ENCODE measurements around the gene MAP3K8.
"Not testable (repeated sequence)": the region's sequence is repeated elsewhere in the genome, so short reads cannot be mapped to it uniquely, and the experiment has no call there.

MAP3K8 gene

DNA sequence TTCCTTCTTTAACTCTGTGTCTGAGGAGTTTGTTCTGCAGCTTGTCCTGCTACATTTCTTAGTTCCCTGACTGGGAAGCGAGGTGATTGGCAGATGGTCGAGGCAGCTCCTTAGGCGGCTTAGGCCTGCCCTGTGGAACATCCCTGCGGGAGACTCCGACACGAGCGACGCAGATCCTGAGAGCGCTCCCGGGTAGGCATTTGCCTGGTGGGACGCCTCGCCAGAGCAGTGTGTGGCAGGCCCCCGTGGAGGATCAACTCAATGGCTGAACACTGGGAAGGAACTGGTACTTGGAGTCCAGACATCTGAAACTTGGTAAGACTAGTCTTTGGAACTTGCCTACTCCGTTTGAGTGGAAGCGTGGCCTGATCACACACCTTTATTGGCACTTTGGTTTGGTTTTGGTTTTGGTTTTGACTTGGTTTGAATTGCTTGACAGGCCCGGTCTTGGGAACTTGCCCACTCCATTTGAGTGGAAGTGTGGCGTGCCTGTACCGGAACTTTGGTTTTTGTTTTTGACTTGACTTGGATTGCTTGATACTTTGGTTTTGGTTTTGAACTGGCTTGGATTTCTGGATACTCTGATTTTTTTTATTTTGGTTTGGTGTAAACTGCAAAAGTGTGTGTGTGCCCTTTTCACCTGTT is 42.6 kb downstream of the MAP3K8 start:
- no peak overlapping the region for H3K4me3 ChIP-seq (ENCODE audit: low read depth, low read length)
- no peaks in the 10 kb centered on the region for H3K4me1 ChIP-seq (ENCODE audit: control insufficient read depth, insufficient read depth, low read length)
- H3K9me3 ChIP-seq (ENCODE audit: control insufficient read depth, insufficient read depth, low read length): no peaks in the 10 kb centered on the region
- H3K36me3 ChIP-seq (ENCODE audit: control insufficient read depth, insufficient read depth, low read length): no peaks in the 10 kb centered on the region
- no peak overlapping the region for H3K9ac ChIP-seq (ENCODE audit: low read depth, low read length)
- no peaks in the 10 kb centered on the region for H3K27me3 ChIP-seq (ENCODE audit: control insufficient read depth, insufficient read depth, low read length)

DNA sequence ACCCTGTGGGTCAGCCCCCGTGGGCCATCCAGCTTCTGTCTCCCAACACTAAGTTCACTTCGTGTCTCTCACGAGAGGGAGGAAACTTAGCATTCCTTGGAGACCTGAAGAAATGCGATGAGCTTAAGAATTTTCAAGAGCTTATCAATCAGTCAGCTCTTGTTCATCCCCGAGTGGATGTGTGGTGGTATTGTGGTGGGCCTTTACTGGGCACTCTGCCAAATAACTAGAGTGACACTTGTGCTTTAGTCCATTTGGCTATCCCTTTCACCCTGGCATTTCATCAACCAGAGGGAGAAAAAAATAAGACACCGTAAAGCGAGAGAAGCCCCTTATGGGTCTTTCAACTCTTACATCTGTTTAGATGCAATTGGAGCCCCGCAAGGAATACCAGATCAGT is 45.5 kb downstream of the MAP3K8 start:
- not testable (repeated sequence) for H3K9ac ChIP-seq (ENCODE audit: low read depth, low read length); H3K27me3 ChIP-seq (ENCODE audit: control insufficient read depth, insufficient read depth, low read length); H3K4me3 ChIP-seq (ENCODE audit: low read depth, low read length); H3K36me3 ChIP-seq (ENCODE audit: control insufficient read depth, insufficient read depth, low read length); H3K4me1 ChIP-seq (ENCODE audit: control insufficient read depth, insufficient read depth, low read length); H3K9me3 ChIP-seq (ENCODE audit: control insufficient read depth, insufficient read depth, low read length)

DNA sequence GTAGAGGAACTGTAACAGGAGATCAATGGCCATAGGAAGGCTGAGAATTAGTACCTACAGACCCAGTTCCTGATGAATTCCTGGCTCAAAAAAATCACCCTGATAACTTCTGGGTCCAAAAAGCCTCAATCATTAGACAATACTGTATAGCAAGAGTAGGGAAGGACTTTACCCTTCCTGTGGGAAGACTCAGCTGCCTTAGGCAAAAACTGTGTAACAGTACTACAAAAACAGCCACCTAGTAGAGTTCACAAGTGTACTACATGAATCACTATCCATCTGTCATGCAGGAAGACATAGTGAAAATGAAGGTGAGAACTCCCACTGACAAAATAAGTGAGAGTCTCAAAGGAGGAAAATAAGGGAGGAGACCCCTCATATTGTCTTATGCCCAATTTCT is 47.6 kb downstream of the MAP3K8 start:
- Histone ChIP-seq H3K9ac (ENCODE audit: low read depth, low read length) (no peak overlapping the region), H3K27me3 (ENCODE audit: control insufficient read depth, insufficient read depth, low read length) (no peaks in the 10 kb centered on the region), H3K4me1 (ENCODE audit: control insufficient read depth, insufficient read depth, low read length) (no peaks in the 10 kb centered on the region), H3K9me3 (ENCODE audit: control insufficient read depth, insufficient read depth, low read length) (peaks cover 4% of the 10 kb centered on the region), H3K4me3 (ENCODE audit: low read depth, low read length) (no peak overlapping the region), H3K36me3 (ENCODE audit: control insufficient read depth, insufficient read depth, low read length) (no peaks in the 10 kb centered on the region)

DNA sequence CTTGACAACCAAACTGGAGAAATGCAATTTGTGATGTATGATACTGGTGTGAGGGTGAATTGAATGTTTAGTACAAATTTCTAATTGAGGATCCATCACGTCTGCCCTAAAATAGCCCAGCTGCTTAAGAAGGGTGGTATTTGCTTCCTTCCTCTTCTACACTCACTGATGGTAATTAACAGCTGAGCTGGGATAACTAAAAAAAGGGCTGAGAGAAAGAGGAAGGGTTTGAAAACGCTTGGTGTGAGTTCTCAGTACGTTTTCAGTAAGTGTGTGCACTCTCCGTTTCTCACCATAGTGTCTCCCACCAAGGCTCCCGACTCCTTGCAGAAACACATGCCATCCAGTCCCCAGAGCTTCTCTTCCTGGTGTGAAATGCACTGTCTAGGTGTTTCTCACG is 54.3 kb downstream of the MAP3K8 start:
- Histone ChIP-seq H3K9ac (ENCODE audit: low read depth, low read length) (no peak overlapping the region), H3K9me3 (ENCODE audit: control insufficient read depth, insufficient read depth, low read length) (peaks cover 3% of the 10 kb centered on the region), H3K27me3 (ENCODE audit: control insufficient read depth, insufficient read depth, low read length) (no peaks in the 10 kb centered on the region), H3K4me1 (ENCODE audit: control insufficient read depth, insufficient read depth, low read length) (no peaks in the 10 kb centered on the region), H3K4me3 (ENCODE audit: low read depth, low read length) (no peak overlapping the region), H3K36me3 (ENCODE audit: control insufficient read depth, insufficient read depth, low read length) (no peaks in the 10 kb centered on the region)

DNA sequence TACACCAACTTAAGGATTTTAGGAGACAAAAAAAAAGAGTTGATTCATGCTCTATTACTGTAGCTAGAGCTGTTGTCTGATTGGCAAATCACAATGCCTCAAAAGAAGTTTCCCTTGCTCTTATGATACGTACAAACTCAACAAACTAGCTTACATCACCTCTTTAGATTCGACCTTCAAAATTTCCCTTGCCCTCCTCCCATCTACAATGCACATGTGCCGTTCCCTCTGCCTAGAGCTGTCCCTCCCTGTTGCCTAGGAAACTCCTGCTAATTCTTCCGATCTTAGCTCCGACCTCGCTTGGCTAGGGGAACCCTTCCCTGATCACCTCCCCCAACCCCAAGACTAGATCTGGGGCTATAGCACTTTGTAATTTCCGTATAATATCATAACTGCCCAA is 55.4 kb downstream of the MAP3K8 start:
- H3K4me1 ChIP-seq (ENCODE audit: control insufficient read depth, insufficient read depth, low read length): no peaks in the 10 kb centered on the region

DNA sequence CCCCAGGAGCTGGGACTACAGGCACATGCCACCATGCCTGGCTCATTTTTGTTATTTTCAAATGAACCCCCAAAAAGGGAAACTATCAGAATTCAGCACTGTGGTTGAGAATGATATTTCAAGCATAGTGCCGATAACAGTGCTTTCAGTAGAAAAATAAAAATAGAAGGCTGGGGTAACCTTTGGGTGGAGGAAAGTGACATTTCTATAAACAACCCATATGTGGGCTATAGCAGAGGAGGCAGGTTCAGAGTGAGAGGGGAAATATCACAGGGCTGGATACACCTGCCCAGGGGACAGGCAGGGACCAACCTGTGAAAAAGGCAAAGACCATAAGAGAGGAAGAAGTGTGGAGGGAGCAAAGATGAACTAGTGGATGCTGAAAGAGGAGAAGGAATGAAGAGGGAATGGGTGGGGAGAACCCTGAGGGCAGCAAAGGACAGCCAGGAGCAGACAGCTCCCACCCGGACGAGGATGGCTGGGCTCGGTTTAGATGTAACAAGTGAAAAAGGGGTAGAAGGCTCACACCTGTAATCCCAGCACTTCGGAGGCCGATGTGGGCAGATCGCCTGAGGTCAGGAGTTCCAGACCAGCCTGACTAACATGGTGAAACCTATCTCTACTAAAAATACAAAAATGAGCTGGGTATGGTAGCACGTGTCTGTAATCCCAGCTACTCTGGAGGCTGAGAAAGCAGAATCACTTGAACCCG is 56.5 kb downstream of the MAP3K8 start:
- Histone ChIP-seq H3K9ac (ENCODE audit: low read depth, low read length) (no peak overlapping the region), H3K4me1 (ENCODE audit: control insufficient read depth, insufficient read depth, low read length) (no peaks in the 10 kb centered on the region)

More for the DNA sequence above, 55.4 kb downstream of the MAP3K8 start:
- no peaks in the 10 kb centered on the region for H3K36me3 ChIP-seq (ENCODE audit: control insufficient read depth, insufficient read depth, low read length)
- H3K27me3 ChIP-seq (ENCODE audit: control insufficient read depth, insufficient read depth, low read length): no peaks in the 10 kb centered on the region
- no peaks in the 10 kb centered on the region for H3K9me3 ChIP-seq (ENCODE audit: control insufficient read depth, insufficient read depth, low read length)
- no peak overlapping the region for H3K4me3 ChIP-seq (ENCODE audit: low read depth, low read length)
- no peak overlapping the region for H3K9ac ChIP-seq (ENCODE audit: low read depth, low read length)

DNA sequence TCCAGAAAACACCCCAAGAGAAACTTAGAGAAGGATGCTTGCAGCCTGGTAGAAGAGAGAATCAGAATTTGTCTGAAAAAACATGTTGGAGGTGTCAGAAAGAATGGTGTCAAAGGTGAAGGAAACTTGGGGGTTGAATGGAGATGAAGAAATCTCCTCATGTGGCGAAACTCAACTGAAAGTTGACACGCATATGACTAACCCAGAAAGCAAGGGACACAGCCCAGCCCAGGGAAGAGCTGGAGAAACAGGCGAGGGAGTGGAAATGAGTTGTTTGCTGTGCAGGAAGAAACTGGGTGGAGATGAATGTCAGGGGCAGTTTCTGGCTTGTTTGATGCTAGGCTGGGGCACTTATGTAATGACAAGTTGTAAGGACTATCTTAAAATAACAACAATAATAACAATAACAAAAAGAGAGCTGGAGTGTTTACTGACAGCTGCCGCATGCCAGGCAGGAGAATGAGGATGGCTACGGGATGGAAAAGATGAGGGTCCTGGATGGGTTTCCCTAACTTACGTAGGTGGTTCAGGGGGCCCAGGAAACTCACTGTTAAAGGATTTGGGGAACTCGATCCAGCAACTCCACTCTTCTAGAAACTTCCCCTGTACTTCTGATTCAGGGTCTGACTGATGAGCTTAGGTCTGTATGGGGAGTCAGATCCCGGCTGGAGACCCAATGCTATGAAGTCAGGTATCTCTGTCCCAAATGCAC is 57.4 kb downstream of the MAP3K8 start:
- no peaks in the 10 kb centered on the region for H3K4me1 ChIP-seq (ENCODE audit: control insufficient read depth, insufficient read depth, low read length)
- no peak overlapping the region for H3K4me3 ChIP-seq (ENCODE audit: low read depth, low read length)
- no peak overlapping the region for H3K9ac ChIP-seq (ENCODE audit: low read depth, low read length)

More for the DNA sequence above, 56.5 kb downstream of the MAP3K8 start:
- no peaks in the 10 kb centered on the region for H3K27me3 ChIP-seq (ENCODE audit: control insufficient read depth, insufficient read depth, low read length)
- H3K4me3 ChIP-seq (ENCODE audit: low read depth, low read length): no peak overlapping the region
- H3K36me3 ChIP-seq (ENCODE audit: control insufficient read depth, insufficient read depth, low read length): no peaks in the 10 kb centered on the region
- H3K9me3 ChIP-seq (ENCODE audit: control insufficient read depth, insufficient read depth, low read length): no peaks in the 10 kb centered on the region

DNA sequence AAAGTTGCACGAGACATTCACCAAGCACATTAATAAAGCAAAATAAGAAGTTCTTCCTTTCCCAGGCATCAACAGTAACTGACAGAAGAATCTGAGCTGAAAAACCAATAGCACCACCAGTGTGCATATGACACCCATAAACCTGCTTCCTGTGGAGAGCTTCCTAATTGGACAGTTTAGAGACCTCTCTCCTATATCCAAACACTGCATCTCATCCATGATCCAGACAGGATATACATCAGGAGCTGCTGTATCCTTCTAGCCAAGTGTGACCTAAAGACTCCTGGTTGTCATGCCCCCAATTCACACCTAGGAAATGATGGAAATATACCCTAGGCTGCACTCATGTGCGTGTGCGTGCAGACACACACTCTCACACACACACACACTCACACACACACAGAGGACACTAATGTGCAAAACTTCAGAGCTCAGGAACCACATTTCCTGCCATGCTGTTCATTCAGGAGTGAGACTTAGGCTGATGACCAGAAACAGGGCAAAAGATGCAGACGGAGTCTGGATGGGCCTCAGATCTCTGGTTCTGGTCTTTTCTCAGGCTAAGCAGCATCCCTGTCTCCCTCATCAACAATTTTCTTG is 58.0 kb downstream of the MAP3K8 start:
- no peaks in the 10 kb centered on the region for H3K4me1 ChIP-seq (ENCODE audit: control insufficient read depth, insufficient read depth, low read length)

More for the DNA sequence above, 57.4 kb downstream of the MAP3K8 start:
- no peaks in the 10 kb centered on the region for H3K27me3 ChIP-seq (ENCODE audit: control insufficient read depth, insufficient read depth, low read length)
- H3K9me3 ChIP-seq (ENCODE audit: control insufficient read depth, insufficient read depth, low read length): no peaks in the 10 kb centered on the region
- no peaks in the 10 kb centered on the region for H3K36me3 ChIP-seq (ENCODE audit: control insufficient read depth, insufficient read depth, low read length)

DNA sequence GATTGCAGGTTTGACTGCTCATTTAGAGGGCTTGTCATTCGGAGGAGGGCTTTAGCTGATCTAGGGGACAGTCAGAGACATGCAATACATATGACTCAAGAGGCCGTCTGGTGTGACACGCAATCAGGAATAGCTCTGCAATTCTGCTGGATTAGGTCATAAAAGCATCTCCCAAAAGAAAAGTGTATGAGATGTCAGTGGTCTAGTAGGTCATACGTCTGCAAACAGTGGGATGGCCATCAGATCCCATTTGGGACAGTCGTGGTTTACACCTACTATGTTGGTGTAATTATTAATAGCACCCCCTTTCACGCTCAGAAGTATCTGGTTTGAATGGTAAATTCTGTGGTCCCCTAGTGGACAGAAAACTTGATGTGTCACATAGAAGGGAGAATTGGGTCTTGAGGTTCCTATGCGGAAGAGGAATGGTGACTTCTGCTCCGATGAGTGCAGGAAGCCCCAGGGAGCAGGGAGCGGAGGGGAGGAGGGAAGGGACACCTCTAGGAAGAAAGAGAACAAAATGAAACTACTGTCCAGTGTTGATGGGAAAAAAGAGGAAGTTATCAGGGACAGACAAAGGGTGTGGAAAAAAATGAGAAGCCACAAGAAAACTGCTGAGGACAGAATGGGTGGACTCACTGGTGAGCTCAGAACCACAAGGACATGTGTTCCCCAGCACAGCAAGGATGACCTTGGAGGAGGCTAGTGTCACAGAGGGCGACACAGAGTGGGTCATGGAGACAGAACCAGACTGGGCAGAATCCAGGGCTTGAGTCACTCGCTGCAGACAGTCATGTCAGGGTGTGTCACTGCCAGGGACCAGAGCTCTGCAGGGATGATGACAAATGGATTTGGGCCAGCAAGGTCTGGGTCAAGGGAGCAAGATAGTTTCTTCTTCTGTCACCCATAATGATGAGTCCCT is 59.9 kb downstream of the MAP3K8 start:
- H3K4me3 ChIP-seq (ENCODE audit: low read depth, low read length): no peak overlapping the region
- H3K4me1 ChIP-seq (ENCODE audit: control insufficient read depth, insufficient read depth, low read length): no peaks in the 10 kb centered on the region
- no peaks in the 10 kb centered on the region for H3K9me3 ChIP-seq (ENCODE audit: control insufficient read depth, insufficient read depth, low read length)
- H3K27me3 ChIP-seq (ENCODE audit: control insufficient read depth, insufficient read depth, low read length): no peaks in the 10 kb centered on the region
- no peak overlapping the region for H3K9ac ChIP-seq (ENCODE audit: low read depth, low read length)
- no peaks in the 10 kb centered on the region for H3K36me3 ChIP-seq (ENCODE audit: control insufficient read depth, insufficient read depth, low read length)

More for the DNA sequence above, 58.0 kb downstream of the MAP3K8 start:
- Histone ChIP-seq H3K27me3 (ENCODE audit: control insufficient read depth, insufficient read depth, low read length) (no peaks in the 10 kb centered on the region), H3K36me3 (ENCODE audit: control insufficient read depth, insufficient read depth, low read length) (no peaks in the 10 kb centered on the region), H3K9ac (ENCODE audit: low read depth, low read length) (no peak overlapping the region), H3K9me3 (ENCODE audit: control insufficient read depth, insufficient read depth, low read length) (no peaks in the 10 kb centered on the region), H3K4me3 (ENCODE audit: low read depth, low read length) (no peak overlapping the region)

DNA sequence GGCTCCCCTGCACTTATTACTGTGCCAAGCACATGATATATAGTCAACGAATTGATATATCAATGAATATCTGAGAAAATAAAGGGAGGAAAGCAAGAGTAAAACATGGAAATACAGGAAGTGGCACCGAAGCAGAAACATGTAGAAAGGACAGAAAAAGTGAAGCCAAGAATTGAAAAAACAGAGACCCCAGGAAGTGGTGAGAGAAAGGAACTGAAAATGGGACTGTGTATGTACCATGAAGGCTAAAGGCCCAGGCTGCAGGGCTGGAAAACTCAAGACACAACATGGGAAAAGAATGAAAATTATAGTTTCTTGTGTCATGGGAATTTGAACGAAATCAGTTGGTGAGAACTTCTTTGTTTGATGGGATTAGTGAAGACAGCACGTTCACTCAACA is 60.6 kb downstream of the MAP3K8 start:
- H3K9ac ChIP-seq (ENCODE audit: low read depth, low read length): no peak overlapping the region
- no peaks in the 10 kb centered on the region for H3K4me1 ChIP-seq (ENCODE audit: control insufficient read depth, insufficient read depth, low read length)

DNA sequence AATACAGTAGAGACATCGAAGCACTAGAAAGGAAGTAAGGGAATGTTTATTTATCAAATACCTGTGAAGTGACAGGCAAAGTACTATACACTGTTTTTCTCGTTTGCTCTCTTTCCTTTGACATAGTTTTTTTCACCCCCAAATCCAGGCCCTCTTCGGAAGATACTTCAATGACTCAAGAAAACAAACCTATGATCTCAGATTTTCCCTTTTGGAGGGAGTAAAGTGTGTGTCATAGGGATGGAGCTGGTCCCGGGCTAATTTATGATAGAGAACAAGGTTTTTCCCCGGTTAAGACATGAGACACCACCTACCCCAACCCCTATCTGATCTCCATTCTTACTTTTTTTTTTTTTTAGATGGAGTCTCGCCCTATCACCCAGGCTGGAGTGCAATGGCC is 61.7 kb downstream of the MAP3K8 start:
- H3K4me1 ChIP-seq (ENCODE audit: control insufficient read depth, insufficient read depth, low read length): no peaks in the 10 kb centered on the region

More for the DNA sequence above, 60.6 kb downstream of the MAP3K8 start:
- no peaks in the 10 kb centered on the region for H3K9me3 ChIP-seq (ENCODE audit: control insufficient read depth, insufficient read depth, low read length)
- no peaks in the 10 kb centered on the region for H3K36me3 ChIP-seq (ENCODE audit: control insufficient read depth, insufficient read depth, low read length)
- no peaks in the 10 kb centered on the region for H3K27me3 ChIP-seq (ENCODE audit: control insufficient read depth, insufficient read depth, low read length)
- H3K4me3 ChIP-seq (ENCODE audit: low read depth, low read length): no peak overlapping the region

More for the DNA sequence above, 61.7 kb downstream of the MAP3K8 start:
- Histone ChIP-seq H3K9me3 (ENCODE audit: control insufficient read depth, insufficient read depth, low read length) (no peaks in the 10 kb centered on the region), H3K27me3 (ENCODE audit: control insufficient read depth, insufficient read depth, low read length) (no peaks in the 10 kb centered on the region), H3K9ac (ENCODE audit: low read depth, low read length) (no peak overlapping the region), H3K4me3 (ENCODE audit: low read depth, low read length) (no peak overlapping the region), H3K36me3 (ENCODE audit: control insufficient read depth, insufficient read depth, low read length) (no peaks in the 10 kb centered on the region)

Measured in iPS-15b (cell line).